ENCODE measurements around the gene PIEZO2.

Gene PIEZO2

GRCh38 chr18:10840743-10841142, 308.6 kb downstream of the PIEZO2 start:
- ATAC-seq (no peak), DNase-seq (no peak)

- DNase-seq (no peak), ATAC-seq (no peak)
These were observed 309.9 kb downstream of the PIEZO2 start for GRCh38 chr18:10839421-10839820.

- no peak for ATAC-seq
- DNase-seq, result no peak
These were observed 310.8 kb downstream of the PIEZO2 start for GRCh38 chr18:10838553-10838952.

- ATAC-seq, result no peak
- DNase-seq, result no peak
These were observed 315.1 kb downstream of the PIEZO2 start for GRCh38 chr18:10834128-10834815.

- DNase-seq (no peak), ATAC-seq (no peak)
These were observed 315.7 kb downstream of the PIEZO2 start for GRCh38 chr18:10833656-10834055.

- DNase-seq, result no peak
These were observed 323.0 kb downstream of the PIEZO2 start for GRCh38 chr18:10826400-10826799.

GRCh38 chr18:10822456-10822855, 326.9 kb downstream of the PIEZO2 start:
- DNase-seq (no peak), ATAC-seq (no peak)

More at GRCh38 chr18:10826400-10826799, 323.0 kb downstream of the PIEZO2 start:
- ATAC-seq, result no peak

- DNase-seq (no peak), ATAC-seq (no peak)
These were observed 328.7 kb downstream of the PIEZO2 start for GRCh38 chr18:10820681-10821080.

GRCh38 chr18:10814336-10814735, 335.0 kb downstream of the PIEZO2 start:
- no peak for ATAC-seq
- no peak for DNase-seq

- no peak for ATAC-seq
- no peak for DNase-seq
These were observed 343.7 kb downstream of the PIEZO2 start for GRCh38 chr18:10805587-10806118.

GRCh38 chr18:10804126-10804525, 345.2 kb downstream of the PIEZO2 start:
- ATAC-seq, result no peak
- DNase-seq, result no peak

- no peak for DNase-seq
These were observed 350.4 kb downstream of the PIEZO2 start for GRCh38 chr18:10798727-10799550.

GRCh38 chr18:10797896-10798295, 351.5 kb downstream of the PIEZO2 start:
- no peak for ATAC-seq
- DNase-seq, result no peak

More at GRCh38 chr18:10798727-10799550, 350.4 kb downstream of the PIEZO2 start:
- no peak for ATAC-seq

GRCh38 chr18:10794771-10795170, 354.6 kb downstream of the PIEZO2 start:
- DNase-seq, result no peak
- no peak for ATAC-seq

- no peak for DNase-seq
- ATAC-seq, result no peak
These were observed 355.5 kb downstream of the PIEZO2 start for GRCh38 chr18:10793730-10794370.

- no peak for DNase-seq
- ATAC-seq, result no peak
These were observed 357.2 kb downstream of the PIEZO2 start for GRCh38 chr18:10792181-10792580.

GRCh38 chr18:10791169-10791831, 358.1 kb downstream of the PIEZO2 start:
- DNase-seq, result no peak
- no peak for ATAC-seq

GRCh38 chr18:10789180-10789579, 360.2 kb downstream of the PIEZO2 start:
- DNase-seq (no peak), ATAC-seq (no peak)

GRCh38 chr18:10787293-10787901, 362.0 kb downstream of the PIEZO2 start:
- peak; percentile 92 for DNase-seq
- ATAC-seq, result peak; percentile 89

GRCh38 chr18:10785798-10786197, 363.6 kb downstream of the PIEZO2 start:
- ATAC-seq (no peak), DNase-seq (no peak)

- DNase-seq, result no peak
- ATAC-seq, result no peak
These were observed 364.7 kb downstream of the PIEZO2 start for GRCh38 chr18:10784596-10785202.
